NCI-H82 treated with DMSO at 0.1 percent for 48 hours (cell line): Measurements from ENCODE around the gene ADM5.

Source experiments
- DNase-seq: peaks from one replicate; lab custom pipeline; 2025; ENCODE audit not compliant: unreplicated experiment; lab: John Stamatoyannopoulos, UW

The ADM5 gene

GRCh38 chr19:49679771-49680413 is 9.5 kb upstream of the ADM5 start:
- peak; percentile 92 for DNase-seq

- peak; percentile 84 for DNase-seq
Observed at GRCh38 chr19:49680421-49681351, 8.7 kb upstream of the ADM5 start.

GRCh38 chr19:49681830-49682229 is 7.6 kb upstream of the ADM5 start:
- DNase-seq: no peak

- no peak for DNase-seq
Observed at GRCh38 chr19:49682274-49682673, 7.1 kb upstream of the ADM5 start.

GRCh38 chr19:49683814-49684250 is 5.6 kb upstream of the ADM5 start:
- no peak for DNase-seq

- no peak for DNase-seq
Observed at GRCh38 chr19:49684251-49684982, 5.0 kb upstream of the ADM5 start.

DNA sequence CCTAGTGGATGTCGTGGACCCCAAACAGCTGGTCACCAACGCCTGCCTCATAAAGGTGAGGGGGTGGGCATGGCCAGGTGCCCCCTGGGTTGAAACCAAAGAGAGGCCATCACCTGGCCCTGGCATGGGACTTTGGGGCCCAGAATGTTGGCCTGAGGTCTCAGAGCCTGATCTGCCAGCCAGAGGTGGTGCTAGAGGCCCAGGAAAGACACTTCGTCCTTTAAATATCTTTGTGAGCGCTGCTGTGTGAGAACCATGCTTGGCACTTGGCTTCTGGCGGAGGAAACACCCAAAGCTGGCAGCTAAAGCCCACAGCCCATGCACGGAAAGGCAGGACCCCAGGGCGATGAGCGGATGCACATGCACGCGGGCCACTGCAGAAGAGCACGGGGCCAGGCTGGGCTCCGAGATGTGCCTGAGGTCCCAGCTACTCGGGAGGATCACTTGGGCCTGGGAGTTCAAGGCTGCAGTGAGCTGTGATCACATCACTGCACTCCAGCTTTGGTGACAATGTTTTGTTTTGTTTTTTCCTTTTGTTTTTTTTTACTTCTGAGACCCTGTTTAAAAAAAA is 4.3 kb upstream of the ADM5 start:
- no peak for DNase-seq

- no peak for DNase-seq
Observed at GRCh38 chr19:49685845-49686332, 3.5 kb upstream of the ADM5 start.

DNA sequence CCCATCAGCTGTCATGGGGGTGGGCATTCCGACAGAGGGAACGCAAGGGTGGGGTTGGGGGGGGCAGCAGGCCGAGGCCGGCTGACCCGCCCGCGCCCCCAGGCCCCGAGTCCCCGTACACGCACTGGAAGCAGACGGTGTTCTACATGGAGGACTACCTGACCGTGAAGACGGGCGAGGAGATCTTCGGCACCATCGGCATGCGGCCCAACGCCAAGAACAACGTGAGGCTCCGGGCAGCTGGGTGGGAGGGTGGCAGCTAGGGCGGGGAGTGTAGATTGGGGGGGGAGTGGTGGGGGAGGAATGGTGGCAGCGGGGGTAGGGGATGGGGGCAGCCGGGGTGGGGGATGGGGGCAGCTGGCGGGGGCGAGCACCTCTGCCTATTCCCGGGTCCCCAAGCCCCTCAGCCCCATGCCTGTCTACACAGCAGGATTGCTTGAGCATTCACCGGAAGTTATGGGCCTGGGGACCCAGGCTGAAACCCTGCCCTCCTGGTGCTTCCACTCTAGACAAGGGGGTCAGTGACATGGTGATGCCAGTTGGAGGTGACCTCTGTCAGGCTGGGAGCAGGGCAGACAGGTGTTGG is 2.8 kb upstream of the ADM5 start:
- DNase-seq: no peak

- no peak for DNase-seq
Observed at GRCh38 chr19:49687150-49687549, 2.2 kb upstream of the ADM5 start.

DNA sequence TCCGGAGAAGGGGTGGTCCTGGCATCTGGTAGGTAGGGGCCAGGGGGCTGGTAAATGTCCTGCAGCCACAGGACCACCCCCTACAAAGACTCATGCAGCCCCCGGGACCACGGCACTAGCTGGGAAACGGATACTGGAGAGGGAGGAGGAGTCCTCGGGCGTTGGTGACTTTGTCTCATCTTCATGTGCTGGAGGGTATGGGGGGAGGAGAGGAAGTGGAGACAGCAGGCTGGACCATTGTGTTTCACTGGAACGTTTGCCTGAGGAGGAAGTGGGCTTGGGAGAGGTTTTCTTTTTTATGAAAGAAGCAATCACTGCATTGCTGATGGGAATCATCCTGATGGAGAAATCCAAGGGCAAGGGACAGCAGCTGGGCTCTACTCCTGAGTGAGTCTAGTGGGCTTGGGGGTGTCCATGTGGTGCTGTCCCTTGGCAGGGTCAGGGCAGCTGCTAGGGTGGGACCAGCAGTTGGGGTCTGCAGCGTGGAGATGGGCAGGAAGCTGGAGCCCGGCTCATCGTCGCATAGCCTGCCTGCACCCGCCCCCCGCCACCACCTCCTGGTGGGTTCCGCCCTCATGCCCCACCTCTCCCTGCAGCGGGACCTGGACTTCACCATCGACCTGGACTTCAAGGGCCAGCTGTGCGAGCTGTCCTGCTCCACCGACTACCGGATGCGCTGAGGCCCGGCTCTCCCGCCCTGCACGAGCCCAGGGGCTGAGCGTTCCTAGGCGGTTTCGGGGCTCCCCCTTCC is 1.7 kb upstream of the ADM5 start:
- DNase-seq: no peak

GRCh38 chr19:49688531-49689132 is 762 bp upstream of the ADM5 start:
- DNase-seq: no peak

DNA sequence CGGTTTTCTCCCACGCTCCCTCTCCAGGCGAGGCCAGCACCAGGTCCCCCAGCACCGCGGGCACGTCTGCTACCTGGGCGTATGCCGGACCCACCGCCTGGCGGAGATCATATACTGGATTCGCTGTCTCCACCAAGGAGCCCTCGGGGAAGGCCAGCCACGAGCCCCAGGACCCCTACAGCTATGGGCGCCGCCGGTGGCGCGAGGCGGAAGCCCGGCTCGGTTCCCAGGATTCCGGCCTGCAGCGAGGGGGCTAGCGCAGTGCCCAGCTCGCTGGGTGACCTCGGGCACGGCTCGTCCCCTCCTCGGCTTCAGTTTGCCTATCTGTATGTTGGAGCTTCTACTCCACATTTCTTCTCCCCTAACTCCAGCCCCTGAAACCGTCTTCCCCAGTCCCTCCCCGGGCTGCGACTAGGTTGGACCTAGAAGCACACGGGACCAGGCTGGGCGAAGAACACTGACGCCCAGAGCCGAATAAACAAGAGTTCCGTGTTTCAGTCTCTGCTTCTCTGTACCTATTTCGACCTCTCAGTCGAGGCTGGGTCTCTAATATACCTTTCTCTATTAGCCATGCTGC is 773 bp downstream of the ADM5 start:
- no peak for DNase-seq

- DNase-seq: peak; percentile 90
Observed at GRCh38 chr19:49690656-49691242, 1.4 kb downstream of the ADM5 start, which contains the start of gene CPT1C. Gene CPT1C, plus strand, starts transcription at chr19:49691116. Its CDS starts 1,137 bp downstream, at chr19:49692253.

- DNase-seq: peak; percentile 61
Observed at GRCh38 chr19:49691243-49692146, 2.1 kb downstream of the ADM5 start.

GRCh38 chr19:49692147-49692506 is 2.7 kb downstream of the ADM5 start:
- DNase-seq: no peak

DNA sequence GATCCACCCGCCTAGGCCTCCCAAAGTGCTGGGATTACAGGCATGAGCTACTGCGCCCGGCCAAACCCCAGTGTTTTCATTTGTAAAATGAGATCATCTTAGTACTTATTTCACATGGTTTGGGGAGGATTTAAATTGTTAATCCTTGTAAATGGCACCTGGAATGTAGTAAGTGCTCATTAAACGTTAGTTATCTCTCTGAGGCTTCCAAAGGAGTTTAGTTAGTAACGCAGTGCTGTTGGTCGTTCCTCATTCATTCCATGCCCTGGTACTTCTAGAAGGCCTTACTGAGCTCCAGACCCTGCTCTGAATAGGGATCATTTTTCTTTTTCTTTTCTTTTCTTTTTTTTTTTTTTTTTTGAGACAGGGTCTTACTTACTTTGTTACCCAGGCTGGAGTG is 6.7 kb downstream of the ADM5 start:
- DNase-seq: no peak

DNA sequence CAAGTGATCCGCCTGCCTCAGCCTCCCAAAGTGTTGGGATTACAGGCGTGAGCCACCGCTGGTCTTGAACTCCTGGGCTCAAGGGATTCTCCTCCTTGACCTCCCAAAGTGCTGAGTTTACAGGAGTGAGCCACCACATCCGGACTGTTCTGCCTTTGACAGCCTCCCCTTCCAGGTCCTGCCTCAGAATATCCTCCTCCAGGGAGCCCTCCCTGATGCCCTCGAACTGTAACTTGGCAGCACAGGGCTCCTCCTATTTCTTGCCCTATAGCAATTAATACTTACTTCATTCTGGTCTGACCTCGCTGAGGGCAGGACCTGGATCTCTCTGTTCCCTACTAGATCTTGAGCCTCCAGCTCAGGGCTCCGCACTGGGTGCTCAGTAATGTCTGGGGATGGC is 7.5 kb downstream of the ADM5 start:
- DNase-seq: no peak
